Endothelial cell (in vitro differentiated cells): Measurements from ENCODE around the gene OTOP2. TPM values are rescaled to one million over a fixed set of nuclear protein-coding genes. Genes with fewer than 3 reads are reported as not detected.
A peak's percentile ranks its signal among the peaks of the same experiment; 100 is the strongest.

Experiments used
- DNase-seq: peaks from one replicate; pipeline ENCODE4 v3.0.0; 2021; ENCODE audit warnings: low spot score
- H3K27ac Mint-ChIP-seq: one replicate; pipeline ENCODE4 v1.8.0; 2021; ENCODE audit warnings: mixed read lengths, inconsistent platforms; ENCODE audit not compliant: unreplicated experiment
- H3K27me3 Mint-ChIP-seq: one replicate; pipeline ENCODE4 v1.8.0; 2021; ENCODE audit warnings: mild to moderate bottlenecking, moderate library complexity, mixed read lengths, inconsistent platforms; ENCODE audit not compliant: unreplicated experiment
- H3K36me3 Mint-ChIP-seq: one replicate; pipeline ENCODE4 v1.8.0; 2021; ENCODE audit warnings: mild to moderate bottlenecking, low read depth, mixed read lengths, inconsistent platforms; ENCODE audit not compliant: unreplicated experiment
- H3K4me1 Mint-ChIP-seq: one replicate; pipeline ENCODE4 v1.8.0; 2021; ENCODE audit warnings: mild to moderate bottlenecking, mixed read lengths, inconsistent platforms; ENCODE audit not compliant: unreplicated experiment
- H3K4me3 Mint-ChIP-seq: one replicate; pipeline ENCODE4 v1.8.0; 2021; ENCODE audit warnings: mild to moderate bottlenecking, mixed read lengths, inconsistent platforms; ENCODE audit not compliant: unreplicated experiment
- H3K9me3 Mint-ChIP-seq: one replicate; pipeline ENCODE4 v1.8.0; 2021; ENCODE audit warnings: mixed read lengths, inconsistent platforms; ENCODE audit not compliant: unreplicated experiment
- total RNA-seq: library from RNA; stranded (reverse); fragmentation: NEBNext Ultra II Directional; extraction: Animal tissue kit (Norgen Biotek cat#: 25700); gene quantifications from one replicate; pipeline ENCODE4 v1.2.1, GENCODE V29; 2021; ENCODE audit not compliant: unreplicated experiment
- TF ChIP-seq, protein P1 (sequence below): fragments of 200-600 bp; sonication (generic); IDR thresholded peaks from one replicate; pipeline ENCODE4 v1.5.0; 2021; ENCODE audit warnings: antibody characterized with exemption; ENCODE audit not compliant: unreplicated experiment

OTOP2 gene
- total RNA-seq, 1 donor from 2014 or later: not detected

DNA sequence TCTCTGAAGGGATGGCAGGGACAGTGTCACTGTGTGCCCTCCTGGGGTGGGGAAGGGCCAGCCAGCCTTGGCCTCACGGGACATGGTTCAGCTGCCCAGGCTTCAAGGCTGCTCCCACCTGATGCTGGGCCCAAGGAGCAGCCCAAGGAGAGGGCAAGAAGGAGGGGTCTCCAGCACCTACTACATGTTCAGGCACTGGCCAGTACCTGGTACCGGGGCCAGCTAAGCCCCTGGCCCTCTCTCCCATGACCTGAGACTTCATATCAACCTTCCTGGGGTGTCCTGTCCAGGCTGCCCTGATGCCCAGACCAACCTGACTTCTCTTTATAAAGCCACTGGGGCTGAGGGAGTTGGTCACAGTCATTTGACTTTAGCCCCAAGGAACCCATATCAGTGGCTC is 2.3 kb upstream of the OTOP2 start:
- TF ChIP-seq, protein P1, sequence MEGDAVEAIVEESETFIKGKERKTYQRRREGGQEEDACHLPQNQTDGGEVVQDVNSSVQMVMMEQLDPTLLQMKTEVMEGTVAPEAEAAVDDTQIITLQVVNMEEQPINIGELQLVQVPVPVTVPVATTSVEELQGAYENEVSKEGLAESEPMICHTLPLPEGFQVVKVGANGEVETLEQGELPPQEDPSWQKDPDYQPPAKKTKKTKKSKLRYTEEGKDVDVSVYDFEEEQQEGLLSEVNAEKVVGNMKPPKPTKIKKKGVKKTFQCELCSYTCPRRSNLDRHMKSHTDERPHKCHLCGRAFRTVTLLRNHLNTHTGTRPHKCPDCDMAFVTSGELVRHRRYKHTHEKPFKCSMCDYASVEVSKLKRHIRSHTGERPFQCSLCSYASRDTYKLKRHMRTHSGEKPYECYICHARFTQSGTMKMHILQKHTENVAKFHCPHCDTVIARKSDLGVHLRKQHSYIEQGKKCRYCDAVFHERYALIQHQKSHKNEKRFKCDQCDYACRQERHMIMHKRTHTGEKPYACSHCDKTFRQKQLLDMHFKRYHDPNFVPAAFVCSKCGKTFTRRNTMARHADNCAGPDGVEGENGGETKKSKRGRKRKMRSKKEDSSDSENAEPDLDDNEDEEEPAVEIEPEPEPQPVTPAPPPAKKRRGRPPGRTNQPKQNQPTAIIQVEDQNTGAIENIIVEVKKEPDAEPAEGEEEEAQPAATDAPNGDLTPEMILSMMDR: no peak
- Mint-ChIP-seq H3K27ac (no peak overlapping the region), H3K27me3 (peaks cover 24% of the 10 kb centered on the region), H3K36me3 (no peaks in the 10 kb centered on the region), H3K4me3 (no peak overlapping the region), H3K9me3 (no peaks in the 10 kb centered on the region), H3K4me1 (no peaks in the 10 kb centered on the region)
- DNase-seq: no peak

DNA sequence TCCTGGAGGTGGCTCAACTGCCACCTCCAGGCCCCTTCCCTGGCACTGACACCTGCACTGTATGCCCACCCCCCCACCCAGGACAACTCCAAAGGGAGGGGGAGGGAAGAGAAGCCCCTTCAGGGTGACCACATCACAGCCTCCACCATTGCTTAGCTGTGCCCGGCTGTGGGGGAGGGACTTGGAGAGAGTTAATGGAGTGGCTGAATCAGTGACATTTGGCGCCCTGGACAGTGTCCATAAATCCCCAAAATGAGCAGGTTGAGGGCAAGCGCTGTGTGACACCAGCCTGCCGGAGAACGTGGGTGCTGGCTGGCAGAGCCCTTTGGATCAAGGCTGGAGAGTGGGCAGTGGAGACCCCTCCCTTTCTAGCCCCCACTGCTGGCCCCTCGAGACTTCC is 1.9 kb upstream of the OTOP2 start:
- Mint-ChIP-seq H3K9me3 (no peaks in the 10 kb centered on the region), H3K27me3 (peaks cover 24% of the 10 kb centered on the region), H3K36me3 (no peaks in the 10 kb centered on the region), H3K4me1 (no peaks in the 10 kb centered on the region), H3K27ac (no peak overlapping the region), H3K4me3 (no peak overlapping the region)
- TF ChIP-seq, protein P1: no peak
- DNase-seq: no peak

DNA sequence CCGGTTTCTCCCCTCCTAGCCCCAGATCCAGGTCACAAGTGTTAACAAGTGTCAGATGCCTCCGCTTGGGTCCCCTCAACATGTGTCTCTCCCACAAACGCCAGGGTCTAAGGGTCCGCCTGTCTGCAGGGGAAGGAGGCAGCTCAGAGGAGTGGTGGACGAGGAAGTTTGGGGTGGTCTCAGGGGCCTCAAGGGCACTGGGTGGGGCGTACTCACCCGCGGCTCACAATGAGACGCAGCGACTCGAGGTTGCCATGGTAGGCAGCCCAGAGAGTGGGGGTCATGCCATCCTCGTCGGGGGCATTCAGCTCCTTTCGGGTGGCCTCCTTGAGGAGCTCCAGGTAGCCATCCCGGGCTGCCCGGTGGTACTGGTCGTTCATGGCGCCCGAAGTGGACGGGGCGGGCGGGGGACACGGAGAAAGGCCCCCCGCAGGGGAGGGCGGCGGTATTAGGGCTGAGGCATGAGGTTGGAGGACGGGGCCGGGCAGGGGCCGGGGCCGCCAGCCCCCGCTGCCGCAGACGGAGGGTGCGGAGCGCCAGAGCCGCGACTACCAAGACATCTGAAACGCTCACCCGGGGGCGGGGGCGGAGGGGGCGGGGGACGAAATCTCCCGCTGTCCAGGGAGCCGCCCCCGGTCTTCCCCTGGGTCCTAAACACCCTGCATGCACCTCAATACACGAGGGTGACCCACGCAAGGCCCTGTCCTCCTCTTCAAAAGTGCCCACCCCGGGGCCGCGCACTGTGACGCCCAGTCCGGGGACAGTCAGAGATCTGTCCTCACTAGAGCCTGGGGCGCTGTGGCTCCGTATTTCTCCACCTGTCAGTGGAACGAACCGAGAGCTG is 1.2 kb upstream of the OTOP2 start, which contains the start of gene USH1G:
USH1G (minus strand) TSS at position 562 of the 844 bp plus-strand sequence; CDS start at position 380, 182 bp downstream.
- no peaks in the 10 kb centered on the region for H3K36me3 Mint-ChIP-seq
- H3K27ac Mint-ChIP-seq: no peak within 1 kb of the TSS
- H3K4me3 Mint-ChIP-seq: peak within 1 kb of the TSS; percentile 69
- no peak for DNase-seq
- TF ChIP-seq, protein P1: no peak
- peaks cover 24% of the 10 kb centered on the region for H3K27me3 Mint-ChIP-seq
- H3K9me3 Mint-ChIP-seq: no peaks in the 10 kb centered on the region
- H3K4me1 Mint-ChIP-seq: no peaks in the 10 kb centered on the region

DNA sequence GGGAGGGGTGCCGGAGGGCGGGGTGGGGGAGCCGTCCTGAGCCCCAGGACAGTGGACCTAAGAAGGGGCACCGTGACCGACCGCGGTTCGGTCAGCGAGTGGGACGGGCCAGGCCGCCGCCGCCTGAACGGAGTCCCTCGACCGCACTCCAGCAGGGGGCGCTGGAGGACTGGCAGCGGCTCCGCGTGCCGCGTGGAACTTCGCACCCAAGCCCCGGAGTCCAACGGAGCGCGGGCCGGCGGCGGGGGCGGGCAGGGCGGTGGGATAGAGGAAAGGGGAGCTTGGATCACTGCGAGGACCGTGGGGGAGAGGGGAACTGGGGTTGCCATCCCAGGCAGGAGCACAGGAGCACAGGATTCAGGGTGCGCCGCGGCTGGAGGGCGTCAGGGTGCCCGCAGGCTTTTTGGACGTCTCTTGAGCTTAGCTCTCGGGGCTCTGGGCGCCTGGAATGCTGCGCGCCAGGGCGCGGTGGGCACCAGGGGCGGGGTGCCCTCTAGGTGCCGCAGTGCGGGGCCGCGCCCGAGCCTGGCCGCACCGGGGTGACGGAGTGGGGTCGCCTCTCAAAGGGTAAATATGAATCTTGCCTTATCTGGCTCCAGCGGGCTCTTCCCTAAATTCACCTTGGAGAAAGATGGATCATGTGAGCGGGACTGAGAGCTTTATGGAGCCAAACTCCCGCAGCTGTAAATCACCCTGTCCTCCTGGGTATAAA is 379 bp upstream of the OTOP2 start:
- no peak overlapping the region for H3K27ac Mint-ChIP-seq
- H3K9me3 Mint-ChIP-seq: no peaks in the 10 kb centered on the region
- no peaks in the 10 kb centered on the region for H3K36me3 Mint-ChIP-seq
- no peaks in the 10 kb centered on the region for H3K4me1 Mint-ChIP-seq
- peak; percentile 82 for DNase-seq
- peak overlapping the region; percentile 56 for H3K4me3 Mint-ChIP-seq
- TF ChIP-seq, protein P1: peak; percentile 97
- peaks cover 25% of the 10 kb centered on the region for H3K27me3 Mint-ChIP-seq

DNA sequence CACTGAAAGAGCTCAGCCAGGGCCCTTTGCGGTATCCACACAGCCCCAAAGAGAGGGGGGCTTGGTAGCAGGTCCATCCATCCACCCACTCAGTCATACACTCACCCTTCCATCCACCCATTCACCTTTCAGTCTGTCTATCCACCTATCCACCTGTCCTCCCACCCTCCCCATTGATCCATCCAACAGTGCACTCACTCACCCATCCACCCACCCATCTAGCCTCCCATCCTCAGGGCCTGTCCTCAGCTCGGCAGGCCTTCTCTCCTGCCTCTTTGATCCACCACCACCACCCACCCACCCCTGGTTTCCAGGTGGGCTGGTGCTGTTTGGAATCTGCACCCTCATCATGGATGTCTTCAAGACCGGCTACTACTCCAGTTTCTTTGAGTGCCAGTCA is 1.2 kb downstream of the OTOP2 start:
- H3K4me3 Mint-ChIP-seq: no peak overlapping the region
- H3K36me3 Mint-ChIP-seq: no peaks in the 10 kb centered on the region
- DNase-seq: no peak
- no peaks in the 10 kb centered on the region for H3K4me1 Mint-ChIP-seq
- H3K9me3 Mint-ChIP-seq: no peaks in the 10 kb centered on the region
- peaks cover 22% of the 10 kb centered on the region for H3K27me3 Mint-ChIP-seq
- H3K27ac Mint-ChIP-seq: no peak overlapping the region
- TF ChIP-seq, protein P1: no peak
